ENCODE results near the gene COPG2.
"Not testable (repeated sequence)": the region's sequence is repeated elsewhere in the genome, so short reads cannot be mapped to it uniquely, and the experiment has no call there.

The COPG2 gene

DNA sequence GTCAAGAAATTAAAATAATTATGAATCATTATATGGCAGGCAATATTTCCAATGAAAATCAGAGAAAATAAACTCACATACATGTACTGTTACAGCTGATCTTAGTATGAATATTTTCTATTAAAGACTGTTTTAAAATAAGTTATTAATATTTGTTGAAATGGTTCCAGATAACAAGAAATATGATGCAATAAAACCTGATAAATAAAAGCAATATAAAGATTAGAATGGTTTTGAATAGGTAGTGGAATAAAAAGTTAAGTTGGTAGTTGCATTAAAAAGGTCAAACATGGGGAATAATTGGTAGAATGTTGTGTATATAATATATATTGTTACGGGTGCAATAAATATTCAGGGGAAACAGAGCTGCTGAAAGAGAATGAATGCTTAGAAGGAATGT is 124.2 kb downstream of the COPG2 start:
- Mint-ChIP-seq H3K27ac (no peak overlapping the region), H3K4me3 (no peak overlapping the region), H3K36me3 (ENCODE audit: low read depth) (peaks cover 33% of the 10 kb centered on the region), H3K27me3 (ENCODE audit: low read depth, poor library complexity) (no peaks in the 10 kb centered on the region), H3K9me3 (no peaks in the 10 kb centered on the region), H3K4me1 (no peaks in the 10 kb centered on the region)
- TF ChIP-seq, protein P1, sequence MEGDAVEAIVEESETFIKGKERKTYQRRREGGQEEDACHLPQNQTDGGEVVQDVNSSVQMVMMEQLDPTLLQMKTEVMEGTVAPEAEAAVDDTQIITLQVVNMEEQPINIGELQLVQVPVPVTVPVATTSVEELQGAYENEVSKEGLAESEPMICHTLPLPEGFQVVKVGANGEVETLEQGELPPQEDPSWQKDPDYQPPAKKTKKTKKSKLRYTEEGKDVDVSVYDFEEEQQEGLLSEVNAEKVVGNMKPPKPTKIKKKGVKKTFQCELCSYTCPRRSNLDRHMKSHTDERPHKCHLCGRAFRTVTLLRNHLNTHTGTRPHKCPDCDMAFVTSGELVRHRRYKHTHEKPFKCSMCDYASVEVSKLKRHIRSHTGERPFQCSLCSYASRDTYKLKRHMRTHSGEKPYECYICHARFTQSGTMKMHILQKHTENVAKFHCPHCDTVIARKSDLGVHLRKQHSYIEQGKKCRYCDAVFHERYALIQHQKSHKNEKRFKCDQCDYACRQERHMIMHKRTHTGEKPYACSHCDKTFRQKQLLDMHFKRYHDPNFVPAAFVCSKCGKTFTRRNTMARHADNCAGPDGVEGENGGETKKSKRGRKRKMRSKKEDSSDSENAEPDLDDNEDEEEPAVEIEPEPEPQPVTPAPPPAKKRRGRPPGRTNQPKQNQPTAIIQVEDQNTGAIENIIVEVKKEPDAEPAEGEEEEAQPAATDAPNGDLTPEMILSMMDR (IDR thresholded peaks at IDR 0.05), result no peak
- no peak for DNase-seq

DNA sequence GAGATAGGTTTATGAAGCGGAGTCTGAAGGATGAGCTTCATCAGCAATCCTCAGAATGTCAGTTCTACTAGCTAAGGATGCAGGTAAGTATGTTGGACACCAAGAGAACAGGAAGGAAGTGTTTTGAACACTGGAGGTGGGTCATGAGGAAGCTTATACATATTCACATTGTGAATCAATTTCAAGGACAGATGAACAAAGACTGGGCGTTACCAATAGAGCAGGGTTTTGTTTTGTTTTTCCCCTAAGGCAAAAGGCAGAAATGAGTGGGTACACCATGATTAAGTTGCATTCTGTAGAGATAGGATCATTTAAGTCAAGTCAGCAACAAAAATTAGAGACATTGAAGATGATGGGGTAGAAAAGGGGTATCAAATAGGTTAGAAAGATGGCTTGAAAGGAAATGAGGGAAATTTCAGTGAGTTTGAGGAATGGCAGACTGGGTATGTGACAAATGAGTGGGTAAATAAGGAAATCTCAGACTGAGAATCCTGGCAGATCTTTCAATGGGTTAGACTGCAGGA is 125.0 kb downstream of the COPG2 start:
- DNase-seq, result no peak
- TF ChIP-seq, protein P1 (IDR thresholded peaks at IDR 0.05), result no peak
- no peak overlapping the region for H3K27ac Mint-ChIP-seq
- no peaks in the 10 kb centered on the region for H3K9me3 Mint-ChIP-seq
- H3K4me3 Mint-ChIP-seq, result no peak overlapping the region
- peaks cover 27% of the 10 kb centered on the region for H3K36me3 Mint-ChIP-seq (ENCODE audit: low read depth)
- H3K27me3 Mint-ChIP-seq (ENCODE audit: low read depth, poor library complexity), result no peaks in the 10 kb centered on the region
- no peaks in the 10 kb centered on the region for H3K4me1 Mint-ChIP-seq

DNA sequence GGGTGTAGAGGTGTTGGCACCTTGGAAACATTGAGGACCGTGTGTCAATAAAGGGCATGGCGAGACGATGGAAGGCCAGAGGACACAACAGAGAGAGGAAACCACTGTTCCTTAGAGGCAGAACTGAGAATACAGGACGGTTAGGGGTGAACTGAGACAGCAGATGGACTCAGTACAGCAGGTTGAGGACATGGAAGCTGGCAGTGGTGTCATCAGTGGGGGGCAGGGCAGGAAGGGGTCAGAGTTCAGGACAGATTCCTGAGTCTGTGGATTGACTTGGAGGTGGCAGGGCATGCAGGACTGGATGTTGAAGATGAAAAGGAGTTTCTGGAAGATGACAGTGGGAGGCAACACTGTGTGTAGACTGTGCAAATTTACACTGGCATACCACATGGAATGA is 126.3 kb downstream of the COPG2 start:
- not testable (repeated sequence) for H3K27me3 Mint-ChIP-seq (ENCODE audit: low read depth, poor library complexity); H3K4me3 Mint-ChIP-seq; H3K27ac Mint-ChIP-seq; DNase-seq; H3K4me1 Mint-ChIP-seq; H3K9me3 Mint-ChIP-seq
- H3K36me3 Mint-ChIP-seq (ENCODE audit: low read depth), result peaks cover 16% of the 10 kb centered on the region

DNA sequence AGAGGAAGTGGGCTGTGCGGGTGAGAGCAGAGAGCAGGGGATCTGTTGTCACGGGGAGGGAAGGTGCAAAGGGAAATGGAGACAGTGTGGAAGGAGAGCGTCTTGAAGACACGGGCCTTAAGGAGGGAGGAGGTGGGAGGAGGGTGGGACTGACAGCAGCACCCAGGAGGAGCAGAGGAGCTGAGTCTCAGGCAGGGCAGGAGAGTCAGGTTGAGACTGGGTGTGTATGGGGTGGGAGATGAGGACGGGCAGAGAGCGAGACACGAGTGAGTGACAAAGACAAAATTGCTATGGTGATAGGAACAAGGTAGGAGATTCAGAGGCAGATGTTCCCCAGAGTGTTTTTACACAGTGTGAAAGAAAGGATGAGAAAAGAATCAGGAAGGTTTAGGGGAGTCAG is 127.3 kb downstream of the COPG2 start:
- not testable (repeated sequence) for H3K27me3 Mint-ChIP-seq (ENCODE audit: low read depth, poor library complexity); DNase-seq; H3K9me3 Mint-ChIP-seq; H3K4me3 Mint-ChIP-seq; H3K4me1 Mint-ChIP-seq; H3K36me3 Mint-ChIP-seq (ENCODE audit: low read depth)
- peak overlapping the region; percentile 9 for H3K27ac Mint-ChIP-seq

DNA sequence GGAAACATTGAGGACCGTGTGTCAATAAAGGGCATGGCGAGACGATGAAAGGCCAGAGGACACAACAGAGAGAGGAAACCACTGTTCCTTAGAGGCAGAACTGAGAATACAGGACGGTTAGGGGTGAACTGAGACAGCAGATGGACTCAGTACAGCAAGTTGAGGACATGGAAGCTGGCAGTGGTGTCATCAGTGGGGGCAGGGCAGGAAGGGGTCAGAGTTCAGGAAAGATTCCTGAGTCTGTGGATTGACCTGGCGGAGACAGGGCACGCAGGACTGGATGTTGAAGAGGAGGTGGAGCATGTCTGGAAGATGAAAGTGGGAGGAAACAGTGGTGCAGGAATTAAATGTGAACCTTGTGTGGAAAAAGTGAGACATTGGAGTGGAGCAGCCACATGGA is 130.7 kb downstream of the COPG2 start:
- H3K36me3 Mint-ChIP-seq (ENCODE audit: low read depth); H3K27me3 Mint-ChIP-seq (ENCODE audit: low read depth, poor library complexity); H3K9me3 Mint-ChIP-seq; DNase-seq; H3K27ac Mint-ChIP-seq; H3K4me1 Mint-ChIP-seq; H3K4me3 Mint-ChIP-seq: not testable (repeated sequence)

DNA sequence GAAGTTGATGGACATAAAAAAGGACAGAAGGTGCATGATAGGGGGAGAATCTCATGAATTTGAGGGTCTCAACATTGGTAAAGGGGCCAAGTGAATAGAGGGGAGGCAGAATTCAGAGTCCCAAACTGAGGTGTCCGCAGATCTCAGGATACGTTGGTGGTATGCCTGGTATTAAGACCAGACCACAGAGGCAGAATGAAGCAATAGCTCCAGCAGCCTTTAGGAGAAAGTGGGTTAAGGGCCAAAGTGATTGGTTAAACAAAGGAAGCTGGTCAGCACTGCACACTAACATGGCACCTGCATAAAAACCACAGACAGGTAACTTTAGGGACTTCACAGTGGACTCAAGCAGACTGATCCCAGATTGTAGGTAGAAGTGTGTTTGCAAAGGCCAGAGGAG is 139.1 kb downstream of the COPG2 start:
- Mint-ChIP-seq H3K27ac (peak overlapping the region; percentile 74), H3K9me3 (no peaks in the 10 kb centered on the region), H3K36me3 (ENCODE audit: low read depth) (peaks cover 21% of the 10 kb centered on the region), H3K4me3 (no peak overlapping the region), H3K4me1 (peaks cover 16% of the 10 kb centered on the region), H3K27me3 (ENCODE audit: low read depth, poor library complexity) (no peaks in the 10 kb centered on the region)
- no peak for DNase-seq
- TF ChIP-seq, protein P1 (IDR thresholded peaks at IDR 0.05), result no peak

DNA sequence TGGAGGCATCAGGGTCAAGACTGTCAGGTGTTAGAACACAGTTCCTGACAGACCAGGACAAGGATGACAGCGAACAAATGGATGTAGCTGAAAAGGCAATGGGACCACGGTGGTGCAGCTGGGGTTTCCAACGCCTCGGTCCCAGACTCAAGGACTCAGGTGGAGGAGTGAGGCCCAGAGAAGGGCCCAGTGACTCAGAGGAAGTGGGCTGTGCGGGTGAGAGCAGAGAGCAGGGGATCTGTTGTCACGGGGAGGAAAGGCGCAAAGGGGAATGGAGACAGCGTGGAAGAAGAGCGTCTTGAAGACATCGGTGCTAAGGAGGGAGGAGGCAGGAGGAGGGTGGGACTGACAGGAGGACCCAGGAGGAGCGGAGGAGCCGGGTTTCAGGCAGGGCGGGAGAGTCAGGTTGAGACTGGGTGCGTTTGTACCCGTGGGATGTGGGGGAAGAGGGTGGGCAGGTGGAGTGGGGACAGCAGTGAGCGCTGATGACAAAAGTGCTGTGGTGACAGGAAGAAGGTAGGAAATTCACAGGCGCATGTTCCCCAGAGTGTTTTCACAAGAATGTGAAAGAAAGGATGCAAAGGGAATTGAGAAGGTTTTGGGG is 140.7 kb downstream of the COPG2 start:
- Mint-ChIP-seq H3K27ac (peak overlapping the region; percentile 7), H3K36me3 (ENCODE audit: low read depth) (peaks cover 21% of the 10 kb centered on the region), H3K4me1 (peaks cover 16% of the 10 kb centered on the region)
- H3K27me3 Mint-ChIP-seq (ENCODE audit: low read depth, poor library complexity); H3K9me3 Mint-ChIP-seq; DNase-seq; H3K4me3 Mint-ChIP-seq: not testable (repeated sequence)

DNA sequence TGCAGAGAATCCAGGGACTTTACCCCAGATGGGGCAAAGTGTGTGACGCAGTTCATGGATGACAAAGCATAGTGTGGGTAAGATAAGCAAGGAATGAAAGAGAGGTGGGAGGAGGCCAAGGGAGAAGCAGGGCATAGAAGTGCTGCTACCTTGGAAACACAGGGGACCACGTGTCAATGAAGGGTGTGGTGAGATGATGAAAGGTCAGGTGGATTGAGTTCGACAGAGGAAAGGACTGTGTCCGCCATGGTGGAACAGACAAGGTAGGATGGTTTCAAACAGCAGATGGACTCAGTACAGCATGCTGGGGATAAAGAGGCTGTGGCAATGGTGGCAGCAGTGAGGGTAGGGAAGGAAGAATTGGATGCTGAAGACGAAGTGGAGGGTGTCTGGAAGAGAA is 143.9 kb downstream of the COPG2 start:
- Mint-ChIP-seq H3K27ac (no peak overlapping the region), H3K27me3 (ENCODE audit: low read depth, poor library complexity) (no peaks in the 10 kb centered on the region), H3K4me3 (no peak overlapping the region), H3K4me1 (peaks cover 7% of the 10 kb centered on the region), H3K36me3 (ENCODE audit: low read depth) (peaks cover 10% of the 10 kb centered on the region), H3K9me3 (no peaks in the 10 kb centered on the region)
- DNase-seq, result no peak
- TF ChIP-seq, protein P1 (IDR thresholded peaks at IDR 0.05), result no peak

DNA sequence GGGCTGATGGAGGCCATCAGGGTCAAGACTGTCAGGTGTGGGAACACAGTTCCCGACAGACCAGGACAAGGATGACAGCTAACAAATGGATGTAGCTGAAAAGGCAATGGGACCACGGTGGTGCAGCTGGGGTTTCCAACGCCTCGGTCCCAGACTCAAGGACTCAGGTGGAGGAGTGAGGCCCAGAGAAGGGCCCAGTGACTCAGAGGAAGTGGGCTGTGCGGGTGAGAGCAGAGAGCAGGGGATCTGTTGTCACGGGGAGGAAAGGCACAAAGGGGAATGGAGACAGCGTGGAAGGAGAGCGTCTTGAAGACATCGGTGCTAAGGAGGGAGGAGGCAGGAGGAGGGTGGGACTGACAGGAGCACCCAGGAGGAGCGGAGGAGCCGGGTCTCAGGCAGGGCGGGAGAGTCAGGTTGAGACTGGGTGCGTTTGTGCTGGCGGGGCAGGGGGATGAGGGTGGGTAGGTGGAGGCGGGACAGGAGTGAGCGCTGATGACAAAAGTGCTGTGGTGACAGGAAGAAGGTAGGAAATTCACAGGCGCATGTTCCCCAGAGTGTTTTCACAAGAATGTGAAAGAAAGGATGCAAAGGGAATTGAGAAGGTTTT is 144.9 kb downstream of the COPG2 start:
- H3K4me1 Mint-ChIP-seq; H3K9me3 Mint-ChIP-seq; DNase-seq; H3K27ac Mint-ChIP-seq; H3K4me3 Mint-ChIP-seq; H3K36me3 Mint-ChIP-seq (ENCODE audit: low read depth); H3K27me3 Mint-ChIP-seq (ENCODE audit: low read depth, poor library complexity): not testable (repeated sequence)

Measured in nephron progenitor cell (in vitro differentiated cells).